Ovary (tissue), 9 donors: Measurements from ENCODE around the gene GNA12. TPM values are rescaled to one million over a fixed set of nuclear protein-coding genes. Genes with fewer than 3 reads are reported as not detected.
A peak's percentile ranks its signal among the peaks of the same experiment; 100 is the strongest.

Experiments
- DNase-seq, 5 donors: peaks; one replicate each; pipeline ENCODE4 v3.0.0-alpha.2; 2019 to 2020
- H3K27ac ChIP-seq, 2 donors: fragments of 200-600 bp; one replicate each; pipeline versions ENCODE4 v1.5.1 to v1.8.0; 2019 to 2022
- H3K27me3 ChIP-seq: fragments of 200-600 bp; one replicate; pipeline ENCODE4 v1.8.0; 2022
- H3K36me3 ChIP-seq: fragments of 200-600 bp; sonication (generic); one replicate; pipeline ENCODE4 v1.5.1; 2019
- H3K4me1 ChIP-seq: one replicate; pipeline ENCODE4 v1.8.1; 2013; ENCODE audit warnings: mild to moderate bottlenecking, moderate library complexity; ENCODE audit not compliant: insufficient read depth
- H3K4me3 ChIP-seq: fragments of 200-600 bp; sonication (generic); one replicate; pipeline ENCODE4 v1.5.1; 2017
- H3K9me3 ChIP-seq, 2 donors: fragments of 200-600 bp in 1 of 2; sonication (generic) in 1 of 2; one replicate each; pipeline versions ENCODE4 v1.5.1 to v1.8.1; 2013 to 2019; ENCODE audit warnings: mild to moderate bottlenecking in 1 of 2, moderate library complexity in 1 of 2
- EP300 ChIP-seq: sonication (generic); formaldehyde crosslinking; IDR thresholded peaks from one replicate; pipeline ENCODE4 v1.6.1; 2017; ENCODE audit warnings: antibody characterized with exemption
- POLR2A ChIP-seq: fragments of 450-650 bp; IDR thresholded peaks from one replicate; pipeline ENCODE4 v1.6.1; 2017; ENCODE audit warnings: antibody characterized with exemption, mild to moderate bottlenecking, moderate library complexity
- WGBS, 3 donors: extraction: QIAGEN DNeasy Blood & Tissue Kit in 1 of 3; methylation state at CpG; one replicate each; pipeline versions ENCODE4 v1.1.5 to v1.1.7; 2013 to 2017; 5-methylcytosine and 5-hydroxymethylcytosine counted together
- intact Hi-C, 4 donors: fragments of 100-400 bp; cut with DNase I; formaldehyde crosslinking; loops; one replicate each; pipeline versions ENCODE4 v1.11.0 to v1.15.1; 2022 to 2023
- polyA plus RNA-seq, 2 donors: library from polyadenylated mRNA; stranded (reverse); fragments of 200-250 nt in 1 of 2; fragments of 350-450 nt in 1 of 2; fragmentation: Illumina TruSeq in 1 of 2; extraction: RNeasy Lipid Tissue Mini Kit (QIAGEN cat#74804) in 1 of 2; gene quantifications; one replicate each; pipeline ENCODE4 v1.2.3, GENCODE V29; 2013 to 2014
- total RNA-seq, 7 donors: library from RNA; depleted of rRNA in 2 of 7; stranded (reverse); fragments of >200 nt in 2 of 7; fragmentation: NEBNext Ultra II Directional in 3 of 7; extraction: Animal tissue kit (Norgen Biotek cat#: 25700) in 3 of 7; gene quantifications; one replicate each; pipeline versions ENCODE4 v1.1.0 to v1.2.4, GENCODE V29; 2016 to 2023
- TF ChIP-seq, protein P1 (sequence below), 3 donors: fragments of 450-650 bp in 2 of 3; fragments of 200-600 bp in 1 of 3; IDR thresholded peaks; one replicate each; pipeline versions ENCODE4 v1.5.1 to v1.8.0; 2016 to 2022; ENCODE audit warnings: antibody characterized with exemption in 3 of 3, mild to moderate bottlenecking in 1 of 3
- donor health status: DM: no; HTN: no; CAD: no; lungs with moderate emphysema.
- donor health status: DM: no; HTN: no; CAD: no.
- donor health status: Bipolar disorder and iron deficiency.
- donor health status: DM: yes; HTN: yes; CAD: no.
- donor health status: DM: no; HTN: no; CAD: no.
- donor health status: DM: yes; HTN: yes; CAD: no.

The GNA12 gene
- total and polyA plus RNA-seq, 9 donors, result 13.4 to 94.4 (median 65.5) TPM

DNA sequence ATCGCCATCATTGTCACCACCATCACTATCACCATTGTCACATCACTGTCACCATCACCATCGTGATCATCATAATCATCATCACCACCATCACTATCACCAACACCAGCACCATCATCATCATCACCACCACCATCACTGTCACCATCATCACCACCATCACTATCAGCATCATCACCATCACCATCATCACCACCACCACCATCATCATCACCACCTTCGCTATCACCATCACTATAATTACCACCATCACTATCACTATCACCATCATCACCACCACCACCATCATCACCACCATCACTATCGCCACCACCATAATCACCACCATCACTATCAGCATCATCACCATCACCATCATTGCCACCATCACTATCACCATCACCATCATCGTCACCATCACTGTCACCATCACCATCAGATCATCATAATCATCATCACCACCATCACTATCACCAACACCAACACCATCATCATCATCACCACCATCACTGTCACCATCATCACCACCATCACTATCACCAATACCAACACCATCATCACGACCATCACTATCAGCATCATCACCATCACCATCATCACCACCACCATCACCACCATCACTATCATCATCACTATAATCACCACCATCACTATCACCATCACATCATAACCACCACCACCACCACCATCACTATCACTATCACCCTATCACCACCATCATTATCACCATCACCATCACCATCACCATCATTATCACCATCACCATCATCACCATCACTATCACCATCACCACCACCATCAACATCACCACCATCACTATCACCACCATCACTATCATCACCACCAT is 6.0 kb upstream of the GNA12 start:
- no peaks in the 10 kb centered on the region for H3K36me3 ChIP-seq
- no peak overlapping the region for H3K27ac ChIP-seq
- H3K27me3 ChIP-seq, result no peaks in the 10 kb centered on the region
- 94 to 96% (median 94%) methylated on average over 6 of the region's 6 CpGs for WGBS, 3 donors
- peaks cover 2% of the 10 kb centered on the region for H3K4me1 ChIP-seq
- DNase-seq, result no peak
- intact Hi-C loops, result loop anchor here in 1 of 4 donors (10.0 kb wide), 1 partner anchor 95 kb away; no protein-coding TSS in a partner anchor
- no peaks in the 10 kb centered on the region for H3K9me3 ChIP-seq
- TF ChIP-seq EP300 (no peak), POLR2A (no peak)
- TF ChIP-seq, protein P1, sequence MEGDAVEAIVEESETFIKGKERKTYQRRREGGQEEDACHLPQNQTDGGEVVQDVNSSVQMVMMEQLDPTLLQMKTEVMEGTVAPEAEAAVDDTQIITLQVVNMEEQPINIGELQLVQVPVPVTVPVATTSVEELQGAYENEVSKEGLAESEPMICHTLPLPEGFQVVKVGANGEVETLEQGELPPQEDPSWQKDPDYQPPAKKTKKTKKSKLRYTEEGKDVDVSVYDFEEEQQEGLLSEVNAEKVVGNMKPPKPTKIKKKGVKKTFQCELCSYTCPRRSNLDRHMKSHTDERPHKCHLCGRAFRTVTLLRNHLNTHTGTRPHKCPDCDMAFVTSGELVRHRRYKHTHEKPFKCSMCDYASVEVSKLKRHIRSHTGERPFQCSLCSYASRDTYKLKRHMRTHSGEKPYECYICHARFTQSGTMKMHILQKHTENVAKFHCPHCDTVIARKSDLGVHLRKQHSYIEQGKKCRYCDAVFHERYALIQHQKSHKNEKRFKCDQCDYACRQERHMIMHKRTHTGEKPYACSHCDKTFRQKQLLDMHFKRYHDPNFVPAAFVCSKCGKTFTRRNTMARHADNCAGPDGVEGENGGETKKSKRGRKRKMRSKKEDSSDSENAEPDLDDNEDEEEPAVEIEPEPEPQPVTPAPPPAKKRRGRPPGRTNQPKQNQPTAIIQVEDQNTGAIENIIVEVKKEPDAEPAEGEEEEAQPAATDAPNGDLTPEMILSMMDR (IDR thresholded peaks at IDR 0.05), result no peak
- no peak overlapping the region for H3K4me3 ChIP-seq

DNA sequence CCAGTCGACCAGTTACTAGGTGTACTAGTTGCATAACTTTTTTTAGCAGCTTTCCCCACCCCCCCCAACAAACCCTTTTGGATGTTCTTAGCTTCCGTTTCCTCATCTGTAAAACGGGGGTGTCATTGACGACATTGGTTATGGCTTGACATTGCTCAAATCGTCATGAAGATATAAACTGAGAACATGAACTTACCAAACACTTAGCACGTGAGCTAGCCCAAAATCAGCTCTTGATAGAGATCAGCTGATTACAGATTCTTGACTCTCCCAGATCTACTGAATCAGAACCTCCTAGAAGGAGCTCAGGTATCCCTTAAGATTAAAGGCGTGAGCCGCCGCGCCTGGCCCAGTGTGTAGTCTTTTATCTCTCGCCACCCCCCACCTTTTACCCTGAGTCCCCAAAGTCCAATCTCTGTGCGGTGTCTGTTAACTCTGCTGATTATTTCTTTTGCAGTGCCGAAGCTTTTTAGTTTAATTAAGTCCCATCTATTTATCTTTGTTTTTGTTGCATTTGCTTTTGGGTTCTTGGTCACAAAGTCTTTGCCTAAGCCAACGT is 1.0 kb upstream of the GNA12 start:
- Histone ChIP-seq H3K4me3 (peak overlapping the region; percentile 21), H3K4me1 (peaks cover 6% of the 10 kb centered on the region), H3K27me3 (no peaks in the 10 kb centered on the region), H3K9me3 (no peaks in the 10 kb centered on the region), H3K27ac (no peak overlapping the region), H3K36me3 (no peaks in the 10 kb centered on the region)
- intact Hi-C loops, result loop anchor here in 1 of 4 donors (10.0 kb wide), 1 partner anchor 90 kb away; no protein-coding TSS in a partner anchor
- DNase-seq, result no peak
- WGBS, 3 donors, result 76 to 84% (median 82%) methylated on average over 14 of the region's 14 CpGs
- TF ChIP-seq EP300 (no peak), POLR2A (no peak)
- TF ChIP-seq, protein P1 (IDR thresholded peaks at IDR 0.05), result no peak

GRCh38 chr7:2843711-2844152 is 376 bp downstream of the GNA12 start:
- intact Hi-C loops, result loop anchor here in 2 of 4 donors (5.0 to 10.0 kb wide), 2 partner anchors 81 to 89 kb away; no protein-coding TSS in a partner anchor
- no peaks in the 10 kb centered on the region for H3K9me3 ChIP-seq
- H3K36me3 ChIP-seq, result no peaks in the 10 kb centered on the region
- no peaks in the 10 kb centered on the region for H3K27me3 ChIP-seq
- WGBS, 3 donors, result 0 to 2% (median 0%) methylated on average over 19 to 64 of the region's 64 CpGs
- H3K4me1 ChIP-seq, result peaks cover 8% of the 10 kb centered on the region
- TF ChIP-seq, protein P1 (IDR thresholded peaks at IDR 0.05), result no peak
- TF ChIP-seq EP300, result no peak
- TF ChIP-seq POLR2A, result no peak
- peak; percentile 44 to 71 (median 60) for DNase-seq
- H3K27ac ChIP-seq, result peak overlapping the region in 1 of 2 donors; percentile 43
- H3K4me3 ChIP-seq, result peak overlapping the region; percentile 60

DNA sequence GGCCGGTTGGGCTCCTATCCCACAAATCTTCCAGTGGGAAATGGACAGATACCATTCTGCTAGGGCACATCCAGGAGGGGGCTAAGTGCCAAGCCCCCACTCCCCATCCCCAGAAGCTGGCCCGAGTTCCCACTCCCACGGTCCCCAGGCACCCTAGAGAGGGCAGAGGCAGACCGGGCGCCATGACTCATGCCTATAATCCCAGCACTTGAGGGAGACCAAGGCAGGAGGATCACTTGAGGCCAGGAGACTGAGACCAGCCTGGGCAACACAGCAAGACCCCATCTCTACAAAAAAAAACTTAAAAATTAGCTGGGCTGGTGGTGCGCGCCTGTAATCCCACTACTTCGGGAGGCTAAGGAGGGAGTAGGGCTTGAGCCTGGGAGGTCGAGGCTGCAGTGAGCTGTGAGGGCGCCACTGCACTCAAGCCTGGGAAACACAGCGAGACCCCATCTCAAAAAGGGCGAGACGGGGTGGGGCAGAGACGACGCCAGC is 870 bp downstream of the GNA12 start:
- intact Hi-C loops, result loop anchor here in 2 of 4 donors (5.0 to 10.0 kb wide), 2 partner anchors 81 to 88 kb away; no protein-coding TSS in a partner anchor
- Histone ChIP-seq H3K27me3 (no peaks in the 10 kb centered on the region), H3K4me1 (peaks cover 8% of the 10 kb centered on the region), H3K27ac (peak overlapping the region in 1 of 2 donors; percentile 43), H3K36me3 (no peaks in the 10 kb centered on the region), H3K9me3 (no peaks in the 10 kb centered on the region), H3K4me3 (peak overlapping the region; percentile 60)
- peak in 3 of 5 donors; percentile 53 to 59 (median 56) for DNase-seq
- 29 to 33% (median 30%) methylated on average over 13 to 15 of the region's 15 CpGs for WGBS, 3 donors
- TF ChIP-seq EP300, result no peak
- no peak for TF ChIP-seq POLR2A
- TF ChIP-seq, protein P1 (IDR thresholded peaks at IDR 0.05), result no peak
